Left lung (tissue), 10 donors: ENCODE data around the gene SPTBN5. TPM values are rescaled to one million over a fixed set of nuclear protein-coding genes. Genes with fewer than 3 reads are reported as not detected.

ENCODE experiments used
- ATAC-seq: fragments of 200-7000 bp; cut with Tn5 transposase; one replicate; pipeline ENCODE4 v1.9.1; 2020; ENCODE audit warnings: moderate library complexity
- DNase-seq, 4 donors: peaks; one replicate each; pipeline ENCODE4 v3.0.0-alpha.2; 2013 to 2020
- H3K27ac ChIP-seq, 2 donors: fragments of 200-600 bp; sonication (generic) in 1 of 2; one replicate each; pipeline versions ENCODE4 v1.5.0 to v1.8.0; 2020 to 2021
- H3K27me3 ChIP-seq, 2 donors: fragments of 200-600 bp; sonication (generic) in 1 of 2; one replicate each; pipeline versions ENCODE4 v1.5.0 to v1.8.0; 2020 to 2021
- H3K36me3 ChIP-seq, 2 donors: fragments of 200-600 bp; sonication (generic) in 1 of 2; one replicate each; pipeline versions ENCODE4 v1.5.0 to v1.8.0; 2020 to 2021
- H3K4me1 ChIP-seq, 2 donors: fragments of 200-600 bp; one replicate each; pipeline ENCODE4 v1.8.0; 2021
- H3K4me3 ChIP-seq, 2 donors: fragments of 200-600 bp; sonication (generic) in 1 of 2; one replicate each; pipeline versions ENCODE4 v1.5.0 to v1.8.0; 2020 to 2021; ENCODE audit warnings: mild to moderate bottlenecking in 1 of 2
- H3K9me3 ChIP-seq, 2 donors: fragments of 200-600 bp; sonication (generic) in 1 of 2; one replicate each; pipeline versions ENCODE4 v1.5.0 to v1.8.0; 2020 to 2021
- CTCF ChIP-seq, 2 donors: fragments of 200-600 bp; sonication (generic) in 1 of 2; IDR thresholded peaks; one replicate each; pipeline versions ENCODE4 v1.5.0 to v1.8.0; 2021; ENCODE audit warnings: antibody characterized with exemption in 2 of 2
- intact Hi-C, 2 donors: fragments of 100-400 bp; cut with DNase I; formaldehyde crosslinking; loops; one replicate each; pipeline versions ENCODE4 v1.11.2 to v1.14.2; 2022
- polyA plus RNA-seq, 6 donors: library from polyadenylated mRNA; unstranded; fragments of 120-200 nt; gene quantifications; one replicate each; pipeline ENCODE4 v1.2.1, GENCODE V29; 2013; ENCODE audit not compliant: insufficient read length in 6 of 6
- total RNA-seq, 2 donors: library from RNA; stranded (reverse); fragmentation: NEBNext Ultra II Directional; extraction: Animal tissue kit (Norgen Biotek cat#: 25700); gene quantifications; one replicate each; pipeline ENCODE4 v1.2.1, GENCODE V29; 2021
- donor health status: DM: no; HTN: yes; CAD: no.
- donor health status: DM: no; HTN: no; CAD: no.

Gene SPTBN5
- total and polyA plus RNA-seq, 8 donors, result 0.67 to 4.8 (median 1.3) TPM

DNA sequence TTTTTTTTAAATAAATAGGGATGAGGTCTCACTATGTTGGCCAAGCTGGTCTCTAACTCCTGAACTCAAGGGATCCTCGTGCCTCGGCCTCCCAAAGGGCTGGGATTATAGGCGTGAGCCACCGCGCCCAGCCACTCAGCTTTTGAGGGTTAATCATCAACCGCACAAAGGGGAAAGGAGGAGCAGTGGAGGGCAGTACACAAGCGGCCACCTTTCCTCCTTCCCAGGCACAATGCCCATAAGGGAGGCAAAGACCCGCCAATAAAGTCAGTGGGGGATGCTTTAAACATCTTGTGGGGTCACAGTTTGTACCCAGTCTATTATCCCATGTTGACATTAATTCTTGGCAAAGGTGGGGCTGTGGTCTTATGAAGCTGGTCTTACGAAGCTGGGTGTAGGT, 46.1 kb upstream of the SPTBN5 start:
- Histone ChIP-seq H3K27me3 (no peaks in the 10 kb centered on the region), H3K9me3 (no peaks in the 10 kb centered on the region), H3K27ac (peak overlapping the region in 1 of 2 donors; percentile 15), H3K4me1 (peaks cover 18 to 79% of the 10 kb centered on the region in 2 donors), H3K4me3 (no peak overlapping the region), H3K36me3 (peaks cover 0 to 31% of the 10 kb centered on the region in 2 donors)
- TF ChIP-seq CTCF (IDR thresholded peaks at IDR 0.05), result no peak
- no peak for ATAC-seq
- intact Hi-C loops, result no loop called here
- no peak for DNase-seq

DNA sequence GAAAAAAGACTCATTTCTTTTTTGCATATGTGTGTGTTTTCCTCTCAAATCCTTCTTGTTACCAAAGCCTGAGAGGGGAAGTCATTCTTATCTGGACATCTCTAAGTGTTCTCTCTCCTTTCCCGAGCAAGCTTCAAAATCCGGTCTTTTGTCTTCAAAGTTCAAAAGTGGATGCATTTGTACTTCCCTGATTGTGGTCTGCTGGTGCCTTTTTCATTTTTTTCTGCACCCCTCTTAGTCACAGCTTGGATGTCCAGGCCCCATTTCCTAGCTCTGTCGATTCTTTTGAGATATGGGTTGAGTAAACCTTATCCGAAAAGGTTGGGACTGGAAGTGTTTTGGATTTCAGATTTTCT, 43.7 kb upstream of the SPTBN5 start:
- intact Hi-C loops, result no loop called here
- H3K9me3 ChIP-seq, result no peaks in the 10 kb centered on the region
- no peak for TF ChIP-seq CTCF (IDR thresholded peaks at IDR 0.05)
- no peak for DNase-seq
- H3K27ac ChIP-seq, result peak overlapping the region; percentile 44 to 82
- H3K4me1 ChIP-seq, result peaks cover 16 to 85% of the 10 kb centered on the region in 2 donors
- peaks cover 0 to 24% of the 10 kb centered on the region in 2 donors for H3K36me3 ChIP-seq
- no peak overlapping the region for H3K4me3 ChIP-seq
- no peaks in the 10 kb centered on the region for H3K27me3 ChIP-seq
- no peak for ATAC-seq

- Histone ChIP-seq H3K36me3 (peaks cover 0 to 23% of the 10 kb centered on the region in 2 donors), H3K4me1 (peaks cover 16 to 92% of the 10 kb centered on the region in 2 donors), H3K9me3 (no peaks in the 10 kb centered on the region), H3K27me3 (no peaks in the 10 kb centered on the region), H3K4me3 (no peak overlapping the region), H3K27ac (peak overlapping the region; percentile 44 to 82)
- intact Hi-C loops, result no loop called here
- no peak for DNase-seq
- ATAC-seq, result peak; percentile 30
- TF ChIP-seq CTCF (IDR thresholded peaks at IDR 0.05), result no peak
Measured at GRCh38 chr15:41936649-41937567, 43.1 kb upstream of the SPTBN5 start.

- peaks cover 18 to 95% of the 10 kb centered on the region in 2 donors for H3K4me1 ChIP-seq
- peak overlapping the region in 1 of 2 donors; percentile 82 for H3K27ac ChIP-seq
Measured at GRCh38 chr15:41936155-41936554, 42.3 kb upstream of the SPTBN5 start.

More at GRCh38 chr15:41936155-41936554, 42.3 kb upstream of the SPTBN5 start:
- no peak for TF ChIP-seq CTCF (IDR thresholded peaks at IDR 0.05)
- ATAC-seq (no peak), DNase-seq (no peak)
- H3K9me3 ChIP-seq, result no peaks in the 10 kb centered on the region
- H3K36me3 ChIP-seq, result peaks cover 0 to 16% of the 10 kb centered on the region in 2 donors
- no peaks in the 10 kb centered on the region for H3K27me3 ChIP-seq
- intact Hi-C loops, result no loop called here
- no peak overlapping the region for H3K4me3 ChIP-seq
